GM21786 (cell line): ENCODE data around the gene GOLGA6L4.
"Not testable (repeated sequence)": the region's sequence is repeated elsewhere in the genome, so short reads cannot be mapped to it uniquely, and the experiment has no call there.

ENCODE experiments used
- ATAC-seq: cut with Tn5 transposase; IDR thresholded peaks from one replicate; pipeline ENCODE4 v1.9.1; 2021; ENCODE audit not compliant: unreplicated experiment

Gene GOLGA6L4

GRCh38 chr15:84235573-84235972 is at the start of gene GOLGA6L4:
GOLGA6L4 (plus strand) TSS chr15:84235773; CDS start chr15:84235835, 62 bp downstream.
- not testable (repeated sequence) for ATAC-seq

- not testable (repeated sequence) for ATAC-seq
Observed at GRCh38 chr15:84192982-84193381, 42.6 kb upstream of the GOLGA6L4 start.

- ATAC-seq: peak; percentile 79
Observed at GRCh38 chr15:84195603-84196002, 40.0 kb upstream of the GOLGA6L4 start.

- not testable (repeated sequence) for ATAC-seq
Observed at GRCh38 chr15:84196530-84197188, 38.9 kb upstream of the GOLGA6L4 start.

- ATAC-seq: not testable (repeated sequence)
Observed at GRCh38 chr15:84199865-84200264, 35.7 kb upstream of the GOLGA6L4 start.

GRCh38 chr15:84246441-84246840 is 10.9 kb downstream of the GOLGA6L4 start:
- not testable (repeated sequence) for ATAC-seq
